ENCODE data around the gene PCBP3. TPM values are rescaled to one million over a fixed set of nuclear protein-coding genes. Genes with fewer than 3 reads are reported as not detected.

The PCBP3 gene
- total RNA-seq, 1 experiment from 2014 or later: 15.2 TPM

GRCh38 chr21:45740088-45740440 is 96.5 kb downstream of the PCBP3 start:
- H3K4me1 ChIP-seq (replicated peaks): peaks cover 39% of the 10 kb centered on the region
- H3K27ac ChIP-seq: peak overlapping the region; percentile 77

GRCh38 chr21:45740491-45741357 is 97.2 kb downstream of the PCBP3 start:
- Histone ChIP-seq H3K27me3 (replicated peaks) (no peaks in the 10 kb centered on the region), H3K4me1 (replicated peaks) (peaks cover 44% of the 10 kb centered on the region), H3K36me3 (peaks cover 21% of the 10 kb centered on the region), H3K4me3 (no peak overlapping the region), H3K27ac (peak overlapping the region; percentile 77), H3K9me3 (replicated peaks) (no peaks in the 10 kb centered on the region)
- no peak for DNase-seq (ENCODE audit: low read depth in 1 of 2, low spot score in 2 of 2)

More at GRCh38 chr21:45740088-45740440, 96.5 kb downstream of the PCBP3 start:
- Histone ChIP-seq H3K27me3 (replicated peaks) (no peaks in the 10 kb centered on the region), H3K4me3 (no peak overlapping the region), H3K9me3 (replicated peaks) (no peaks in the 10 kb centered on the region), H3K36me3 (peaks cover 22% of the 10 kb centered on the region)
- DNase-seq (ENCODE audit: low read depth in 1 of 2, low spot score in 2 of 2): no peak

GRCh38 chr21:45741691-45742090 is 98.2 kb downstream of the PCBP3 start:
- Histone ChIP-seq H3K27me3 (replicated peaks) (no peaks in the 10 kb centered on the region), H3K4me1 (replicated peaks) (peaks cover 44% of the 10 kb centered on the region), H3K36me3 (peaks cover 14% of the 10 kb centered on the region), H3K4me3 (no peak overlapping the region), H3K27ac (no peak overlapping the region), H3K9me3 (replicated peaks) (no peaks in the 10 kb centered on the region)
- DNase-seq (ENCODE audit: low read depth in 1 of 2, low spot score in 2 of 2): no peak

DNA sequence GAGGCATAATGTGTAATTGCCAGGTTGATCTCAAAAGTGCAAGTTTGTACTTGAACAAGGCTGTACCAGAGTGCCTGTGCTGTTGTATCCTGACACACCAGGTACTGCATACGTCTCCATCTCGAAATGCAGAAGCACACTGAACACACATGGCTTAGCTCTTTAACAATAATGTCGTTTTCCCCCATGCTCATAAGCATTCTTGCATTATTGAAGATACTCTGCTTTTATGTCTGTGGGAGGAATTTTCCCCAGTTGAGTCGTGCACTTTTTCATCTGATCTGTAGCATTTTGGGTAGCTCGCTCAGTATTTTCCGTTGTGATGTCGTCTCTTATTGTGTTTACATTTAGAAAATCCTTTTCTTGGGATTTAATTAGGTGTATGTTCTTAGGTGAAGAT is 98.7 kb downstream of the PCBP3 start:
- Histone ChIP-seq H3K27ac (no peak overlapping the region), H3K4me3 (no peak overlapping the region), H3K36me3 (peaks cover 17% of the 10 kb centered on the region), H3K4me1 (replicated peaks) (peaks cover 48% of the 10 kb centered on the region), H3K27me3 (replicated peaks) (no peaks in the 10 kb centered on the region), H3K9me3 (replicated peaks) (no peaks in the 10 kb centered on the region)
- no peak for DNase-seq (ENCODE audit: low read depth in 1 of 2, low spot score in 2 of 2)

DNA sequence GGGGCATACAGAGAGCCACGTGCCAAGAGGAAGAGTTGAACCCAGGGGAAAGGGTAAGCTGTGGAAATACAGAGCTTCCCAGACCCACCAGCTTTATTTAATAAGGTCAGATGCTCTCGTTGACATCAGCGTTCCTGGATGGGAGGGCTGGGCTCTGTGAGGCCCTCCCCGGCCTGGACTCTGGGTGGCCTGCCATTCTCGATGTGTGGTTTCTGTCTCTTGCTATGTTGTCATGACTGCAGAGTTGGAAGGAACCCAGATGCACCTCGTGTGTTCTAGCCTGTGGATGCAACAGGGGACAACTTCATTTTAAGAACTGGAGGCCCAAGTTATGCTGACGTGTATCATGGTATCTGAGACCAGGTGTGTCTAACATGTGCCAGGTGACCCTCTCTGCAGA is 101.7 kb downstream of the PCBP3 start:
- H3K4me1 ChIP-seq (replicated peaks): peaks cover 57% of the 10 kb centered on the region
- no peaks in the 10 kb centered on the region for H3K27me3 ChIP-seq (replicated peaks)
- peaks cover 16% of the 10 kb centered on the region for H3K36me3 ChIP-seq
- H3K27ac ChIP-seq: peak overlapping the region; percentile 90
- peak; percentile 92 to 93 for DNase-seq (ENCODE audit: low read depth in 1 of 2, low spot score in 2 of 2)
- H3K4me3 ChIP-seq: no peak overlapping the region
- no peaks in the 10 kb centered on the region for H3K9me3 ChIP-seq (replicated peaks)

- H3K27me3 ChIP-seq (replicated peaks): no peaks in the 10 kb centered on the region
- H3K36me3 ChIP-seq: peaks cover 13% of the 10 kb centered on the region
- peak overlapping the region; percentile 80 for H3K27ac ChIP-seq
- H3K9me3 ChIP-seq (replicated peaks): no peaks in the 10 kb centered on the region
- no peak overlapping the region for H3K4me3 ChIP-seq
- no peak for DNase-seq (ENCODE audit: low read depth in 1 of 2, low spot score in 2 of 2)
- H3K4me1 ChIP-seq (replicated peaks): peaks cover 39% of the 10 kb centered on the region
These were observed 103.8 kb downstream of the PCBP3 start for GRCh38 chr21:45747233-45747766.

- Histone ChIP-seq H3K27ac (peak overlapping the region; percentile 80), H3K36me3 (peaks cover 13% of the 10 kb centered on the region), H3K27me3 (replicated peaks) (no peaks in the 10 kb centered on the region), H3K9me3 (replicated peaks) (no peaks in the 10 kb centered on the region), H3K4me1 (replicated peaks) (peaks cover 37% of the 10 kb centered on the region), H3K4me3 (no peak overlapping the region)
- DNase-seq (ENCODE audit: low read depth in 1 of 2, low spot score in 2 of 2): peak; percentile 90 to 92
These were observed 104.4 kb downstream of the PCBP3 start for GRCh38 chr21:45747802-45748445.

DNA sequence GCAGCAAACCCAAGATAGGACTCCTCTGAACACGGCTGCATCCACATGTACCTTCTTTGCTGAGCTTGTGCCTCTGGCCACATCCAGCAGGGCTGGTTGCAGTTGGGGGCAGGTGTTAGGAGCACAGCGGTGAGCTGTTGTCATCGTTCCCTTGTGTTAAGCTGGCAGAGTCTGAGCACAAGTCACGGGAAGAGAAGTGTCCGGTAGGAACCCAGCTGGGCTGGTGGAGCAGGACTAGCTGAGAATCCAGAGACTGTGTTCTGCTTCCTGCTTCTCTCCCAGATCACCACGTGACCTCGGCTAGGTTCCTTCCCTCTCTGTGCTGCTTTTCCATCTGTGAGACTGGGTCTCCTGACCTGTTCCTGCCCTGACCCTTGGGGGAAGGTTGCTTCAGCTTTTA is 105.1 kb downstream of the PCBP3 start:
- no peaks in the 10 kb centered on the region for H3K9me3 ChIP-seq (replicated peaks)
- peak overlapping the region; percentile 80 for H3K27ac ChIP-seq
- no peak overlapping the region for H3K4me3 ChIP-seq
- peaks cover 37% of the 10 kb centered on the region for H3K4me1 ChIP-seq (replicated peaks)
- H3K27me3 ChIP-seq (replicated peaks): no peaks in the 10 kb centered on the region
- DNase-seq (ENCODE audit: low read depth in 1 of 2, low spot score in 2 of 2): no peak
- H3K36me3 ChIP-seq: peaks cover 13% of the 10 kb centered on the region

DNA sequence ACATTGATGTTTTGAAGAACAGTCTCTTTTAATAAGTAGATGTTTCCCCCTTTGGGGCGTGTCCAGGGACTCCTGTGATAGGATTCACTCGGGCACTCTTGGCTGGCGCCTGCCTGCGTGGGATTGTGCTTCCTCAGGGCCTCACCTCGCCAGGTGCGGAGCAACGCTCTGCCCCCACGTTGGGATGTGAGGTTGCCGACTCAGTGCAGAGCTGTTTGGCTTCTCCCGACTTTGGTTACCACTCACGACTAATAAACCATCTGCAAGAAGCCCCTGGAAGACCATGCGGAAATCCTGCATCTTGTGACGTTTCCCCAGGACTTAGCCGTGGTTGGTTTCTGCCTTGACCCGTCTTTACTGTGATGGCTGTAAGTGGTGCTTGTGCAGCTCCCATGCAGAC is 106.4 kb downstream of the PCBP3 start:
- Histone ChIP-seq H3K4me1 (replicated peaks) (peaks cover 29% of the 10 kb centered on the region), H3K27me3 (replicated peaks) (no peaks in the 10 kb centered on the region), H3K4me3 (no peak overlapping the region), H3K27ac (no peak overlapping the region), H3K9me3 (replicated peaks) (no peaks in the 10 kb centered on the region), H3K36me3 (peaks cover 11% of the 10 kb centered on the region)
- no peak for DNase-seq (ENCODE audit: low read depth in 1 of 2, low spot score in 2 of 2)

- Histone ChIP-seq H3K36me3 (peaks cover 11% of the 10 kb centered on the region; the same call in 1 of the 2 replicates), H3K4me1 (replicated peaks) (peaks cover 23% of the 10 kb centered on the region), H3K27ac (no peak overlapping the region), H3K4me3 (no peak overlapping the region), H3K9me3 (replicated peaks) (no peaks in the 10 kb centered on the region), H3K27me3 (replicated peaks) (no peaks in the 10 kb centered on the region)
- no peak for DNase-seq (ENCODE audit: low read depth in 1 of 2, low spot score in 2 of 2)
These were observed 107.4 kb downstream of the PCBP3 start for GRCh38 chr21:45750936-45751335.

- H3K27me3 ChIP-seq (replicated peaks): no peaks in the 10 kb centered on the region
- H3K9me3 ChIP-seq (replicated peaks): no peaks in the 10 kb centered on the region
- peaks cover 9% of the 10 kb centered on the region; the same call in 1 of the 2 replicates for H3K36me3 ChIP-seq
- no peak overlapping the region for H3K4me3 ChIP-seq
- H3K4me1 ChIP-seq (replicated peaks): peaks cover 7% of the 10 kb centered on the region
- no peak for DNase-seq (ENCODE audit: low read depth in 1 of 2, low spot score in 2 of 2)
- no peak overlapping the region for H3K27ac ChIP-seq
These were observed 109.9 kb downstream of the PCBP3 start for GRCh38 chr21:45753445-45753844.

DNA sequence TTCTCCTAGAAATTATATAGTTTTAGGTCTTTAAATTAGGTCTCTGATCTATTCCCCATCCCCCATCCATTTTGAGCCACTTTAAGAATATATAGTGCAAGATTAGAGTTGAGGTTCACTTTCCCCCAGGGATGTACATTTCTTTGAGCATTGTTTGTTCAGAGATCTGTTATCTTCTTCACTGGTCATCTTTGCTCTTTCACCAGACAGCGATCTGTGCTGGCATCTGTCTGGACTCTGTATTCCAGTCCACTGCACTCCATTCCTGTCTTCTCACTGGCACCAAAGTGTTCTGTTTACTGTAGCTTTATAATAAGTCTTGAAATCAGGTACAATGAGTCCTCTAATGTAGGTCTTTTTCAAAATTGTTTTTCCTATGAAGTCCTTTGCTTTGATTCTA is 112.5 kb downstream of the PCBP3 start:
- no peak overlapping the region for H3K27ac ChIP-seq
- no peak for DNase-seq (ENCODE audit: low read depth in 1 of 2, low spot score in 2 of 2)
- no peak overlapping the region for H3K4me3 ChIP-seq
- no peaks in the 10 kb centered on the region for H3K27me3 ChIP-seq (replicated peaks)
- H3K4me1 ChIP-seq (replicated peaks): no peaks in the 10 kb centered on the region
- H3K36me3 ChIP-seq: peaks cover 26% of the 10 kb centered on the region
- H3K9me3 ChIP-seq (replicated peaks): no peaks in the 10 kb centered on the region

GRCh38 chr21:45756669-45757068 is 113.1 kb downstream of the PCBP3 start:
- Histone ChIP-seq H3K9me3 (replicated peaks) (no peaks in the 10 kb centered on the region), H3K4me3 (no peak overlapping the region), H3K4me1 (replicated peaks) (peaks cover 5% of the 10 kb centered on the region), H3K36me3 (peaks cover 33% of the 10 kb centered on the region), H3K27ac (no peak overlapping the region), H3K27me3 (replicated peaks) (no peaks in the 10 kb centered on the region)
- no peak for DNase-seq (ENCODE audit: low read depth in 1 of 2, low spot score in 2 of 2)

- no peak for DNase-seq (ENCODE audit: low read depth in 1 of 2, low spot score in 2 of 2)
- Histone ChIP-seq H3K9me3 (replicated peaks) (no peaks in the 10 kb centered on the region), H3K27me3 (replicated peaks) (no peaks in the 10 kb centered on the region), H3K36me3 (peaks cover 29% of the 10 kb centered on the region), H3K27ac (peak overlapping the region; percentile 95), H3K4me1 (replicated peaks) (peaks cover 46% of the 10 kb centered on the region), H3K4me3 (no peak overlapping the region)
These were observed 118.2 kb downstream of the PCBP3 start for GRCh38 chr21:45761704-45762103.

All from SJSA1 (cell line).